ENCODE data around the gene ARHGAP12.

DNA sequence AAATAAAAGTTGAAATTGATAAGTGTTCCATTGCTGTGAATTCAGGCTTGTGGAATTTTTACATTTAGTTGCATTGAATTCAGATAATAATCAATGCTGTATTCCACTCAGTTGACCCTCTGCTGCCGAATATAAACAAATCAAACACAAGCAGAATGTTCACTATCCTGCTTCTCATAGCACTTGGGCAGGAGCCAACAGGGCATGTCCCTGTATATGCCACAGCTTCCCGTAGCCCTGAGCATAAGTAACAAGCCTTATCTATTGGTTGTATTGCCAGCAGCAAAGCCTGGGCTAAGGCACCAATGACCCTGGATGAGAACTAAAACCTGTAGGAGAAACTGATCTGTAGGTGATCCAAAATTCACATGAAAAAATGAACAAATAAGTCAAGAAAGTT is 145.9 kb downstream of the ARHGAP12 start:
- TF ChIP-seq, protein P1, sequence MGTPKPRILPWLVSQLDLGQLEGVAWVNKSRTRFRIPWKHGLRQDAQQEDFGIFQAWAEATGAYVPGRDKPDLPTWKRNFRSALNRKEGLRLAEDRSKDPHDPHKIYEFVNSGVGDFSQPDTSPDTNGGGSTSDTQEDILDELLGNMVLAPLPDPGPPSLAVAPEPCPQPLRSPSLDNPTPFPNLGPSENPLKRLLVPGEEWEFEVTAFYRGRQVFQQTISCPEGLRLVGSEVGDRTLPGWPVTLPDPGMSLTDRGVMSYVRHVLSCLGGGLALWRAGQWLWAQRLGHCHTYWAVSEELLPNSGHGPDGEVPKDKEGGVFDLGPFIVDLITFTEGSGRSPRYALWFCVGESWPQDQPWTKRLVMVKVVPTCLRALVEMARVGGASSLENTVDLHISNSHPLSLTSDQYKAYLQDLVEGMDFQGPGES (IDR thresholded peaks at IDR 0.05; ENCODE audit: low read depth, low read length), result no peak
- TF ChIP-seq POLR2AphosphoS5 (IDR thresholded peaks at IDR 0.05; ENCODE audit: low read depth, low read length), result no peak
- TF ChIP-seq EZH2phosphoT487 (IDR thresholded peaks at IDR 0.05; ENCODE audit: borderline replicate concordance, low read depth), result no peak
- TF ChIP-seq, protein P2, sequence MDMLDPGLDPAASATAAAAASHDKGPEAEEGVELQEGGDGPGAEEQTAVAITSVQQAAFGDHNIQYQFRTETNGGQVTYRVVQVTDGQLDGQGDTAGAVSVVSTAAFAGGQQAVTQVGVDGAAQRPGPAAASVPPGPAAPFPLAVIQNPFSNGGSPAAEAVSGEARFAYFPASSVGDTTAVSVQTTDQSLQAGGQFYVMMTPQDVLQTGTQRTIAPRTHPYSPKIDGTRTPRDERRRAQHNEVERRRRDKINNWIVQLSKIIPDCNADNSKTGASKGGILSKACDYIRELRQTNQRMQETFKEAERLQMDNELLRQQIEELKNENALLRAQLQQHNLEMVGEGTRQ (IDR thresholded peaks at IDR 0.05; ENCODE audit: borderline replicate concordance, low read depth, low read length), result no peak
- TF ChIP-seq, protein P3, sequence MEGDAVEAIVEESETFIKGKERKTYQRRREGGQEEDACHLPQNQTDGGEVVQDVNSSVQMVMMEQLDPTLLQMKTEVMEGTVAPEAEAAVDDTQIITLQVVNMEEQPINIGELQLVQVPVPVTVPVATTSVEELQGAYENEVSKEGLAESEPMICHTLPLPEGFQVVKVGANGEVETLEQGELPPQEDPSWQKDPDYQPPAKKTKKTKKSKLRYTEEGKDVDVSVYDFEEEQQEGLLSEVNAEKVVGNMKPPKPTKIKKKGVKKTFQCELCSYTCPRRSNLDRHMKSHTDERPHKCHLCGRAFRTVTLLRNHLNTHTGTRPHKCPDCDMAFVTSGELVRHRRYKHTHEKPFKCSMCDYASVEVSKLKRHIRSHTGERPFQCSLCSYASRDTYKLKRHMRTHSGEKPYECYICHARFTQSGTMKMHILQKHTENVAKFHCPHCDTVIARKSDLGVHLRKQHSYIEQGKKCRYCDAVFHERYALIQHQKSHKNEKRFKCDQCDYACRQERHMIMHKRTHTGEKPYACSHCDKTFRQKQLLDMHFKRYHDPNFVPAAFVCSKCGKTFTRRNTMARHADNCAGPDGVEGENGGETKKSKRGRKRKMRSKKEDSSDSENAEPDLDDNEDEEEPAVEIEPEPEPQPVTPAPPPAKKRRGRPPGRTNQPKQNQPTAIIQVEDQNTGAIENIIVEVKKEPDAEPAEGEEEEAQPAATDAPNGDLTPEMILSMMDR (IDR thresholded peaks at IDR 0.05), result no peak
